8988T (cell line): ENCODE results near the gene SCARF2.

Experiments used
- DNase-seq: peaks from one replicate; pipeline ENCODE4 v3.0.0; 2011

The SCARF2 gene

GRCh38 chr22:20438678-20439492 lies 1.3 kb upstream of the SCARF2 start:
- peak; percentile 72 for DNase-seq

DNA sequence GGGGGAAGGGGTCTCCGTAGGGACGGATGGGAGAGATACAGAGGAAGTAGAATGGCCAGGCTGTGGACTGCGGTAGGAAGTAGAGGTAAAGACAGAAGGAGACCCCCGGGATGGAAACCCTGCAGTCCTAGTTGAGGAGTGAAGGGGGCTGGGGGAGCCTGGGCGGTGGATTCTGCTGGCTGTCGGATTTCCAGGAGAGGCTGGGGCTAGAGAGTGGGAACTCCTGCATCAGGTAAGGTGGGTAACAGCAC lies 727 bp upstream of the SCARF2 start:
- peak; percentile 22 for DNase-seq

DNA sequence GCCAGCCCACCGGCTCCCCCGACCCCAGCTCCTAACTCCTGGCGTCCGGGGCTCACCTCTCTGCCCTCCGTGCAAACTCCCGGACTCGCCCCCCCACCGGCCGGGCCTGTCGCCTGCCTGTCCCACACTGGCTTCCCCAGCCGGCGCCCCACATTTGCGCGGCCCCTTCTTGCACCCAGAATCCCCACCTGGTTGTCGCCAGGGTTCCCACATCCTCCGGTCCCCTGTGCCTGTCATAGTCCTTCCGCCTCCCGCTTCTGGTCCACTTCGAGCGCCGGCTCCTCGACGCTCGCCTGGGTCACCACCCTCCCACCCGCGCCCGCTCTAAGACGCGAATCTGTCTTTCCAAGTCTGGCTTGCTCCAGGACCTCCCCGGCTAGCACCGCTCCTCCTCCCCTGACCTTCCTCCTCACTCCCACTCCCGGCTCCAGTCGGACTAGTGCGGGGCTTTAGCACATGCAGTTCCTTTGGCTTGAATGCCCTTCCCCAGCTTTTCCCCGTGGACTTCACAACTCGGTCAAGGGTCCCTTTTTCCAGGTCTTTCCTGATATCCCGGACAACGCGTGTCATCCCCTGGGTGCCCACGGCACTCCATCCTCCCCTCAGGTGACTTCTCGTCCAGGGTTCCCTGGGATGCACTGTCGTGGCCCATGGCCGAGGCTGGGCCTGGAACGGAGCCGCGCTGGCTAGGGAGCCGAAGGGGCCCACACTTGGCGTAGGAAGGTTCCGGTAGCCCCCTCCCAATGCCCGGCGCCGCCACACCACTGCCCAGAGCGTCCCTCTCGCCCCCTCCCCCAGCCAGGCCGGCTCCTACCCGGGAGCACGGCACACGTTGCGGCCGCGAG lies 635 bp downstream of the SCARF2 start:
- peak; percentile 46 for DNase-seq

DNA sequence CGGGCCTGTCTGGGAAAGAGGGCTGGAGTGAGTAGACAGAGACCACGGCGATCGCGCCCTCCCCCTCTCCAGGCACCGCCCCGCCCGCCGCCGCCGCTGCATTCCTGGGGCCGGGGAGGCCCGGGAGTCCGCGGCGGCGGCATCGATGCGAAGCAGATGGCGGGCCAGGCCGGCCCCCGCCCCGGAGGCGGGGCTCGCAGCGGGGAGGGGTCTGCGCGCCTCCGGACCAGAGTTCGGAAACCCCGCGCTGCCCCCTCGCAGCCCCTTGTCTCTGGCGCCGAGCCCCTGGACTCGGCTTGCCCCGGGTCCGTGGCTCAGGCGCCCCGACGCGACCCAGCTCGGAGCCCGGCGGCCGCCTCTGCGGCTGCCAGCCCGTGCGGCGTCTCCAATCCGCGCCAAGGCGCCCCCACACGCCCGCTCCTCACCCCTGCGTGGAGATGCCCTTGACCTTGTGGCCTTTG lies 1.3 kb downstream of the SCARF2 start:
- DNase-seq, result no peak

GRCh38 chr22:20435436-20436306 lies 2.0 kb downstream of the SCARF2 start:
- DNase-seq, result no peak

GRCh38 chr22:20434773-20435172 lies 2.9 kb downstream of the SCARF2 start:
- no peak for DNase-seq

- DNase-seq, result peak; percentile 24
Observed at GRCh38 chr22:20434264-20434751, 3.3 kb downstream of the SCARF2 start.

GRCh38 chr22:20433686-20434241 lies 3.9 kb downstream of the SCARF2 start:
- DNase-seq, result no peak

- DNase-seq, result peak; percentile 18
Observed at GRCh38 chr22:20433191-20433590, 4.4 kb downstream of the SCARF2 start.

- peak; percentile 27 for DNase-seq
Observed at GRCh38 chr22:20432244-20432686, 5.4 kb downstream of the SCARF2 start.

GRCh38 chr22:20431511-20432192 lies 6.0 kb downstream of the SCARF2 start:
- DNase-seq, result peak; percentile 53

DNA sequence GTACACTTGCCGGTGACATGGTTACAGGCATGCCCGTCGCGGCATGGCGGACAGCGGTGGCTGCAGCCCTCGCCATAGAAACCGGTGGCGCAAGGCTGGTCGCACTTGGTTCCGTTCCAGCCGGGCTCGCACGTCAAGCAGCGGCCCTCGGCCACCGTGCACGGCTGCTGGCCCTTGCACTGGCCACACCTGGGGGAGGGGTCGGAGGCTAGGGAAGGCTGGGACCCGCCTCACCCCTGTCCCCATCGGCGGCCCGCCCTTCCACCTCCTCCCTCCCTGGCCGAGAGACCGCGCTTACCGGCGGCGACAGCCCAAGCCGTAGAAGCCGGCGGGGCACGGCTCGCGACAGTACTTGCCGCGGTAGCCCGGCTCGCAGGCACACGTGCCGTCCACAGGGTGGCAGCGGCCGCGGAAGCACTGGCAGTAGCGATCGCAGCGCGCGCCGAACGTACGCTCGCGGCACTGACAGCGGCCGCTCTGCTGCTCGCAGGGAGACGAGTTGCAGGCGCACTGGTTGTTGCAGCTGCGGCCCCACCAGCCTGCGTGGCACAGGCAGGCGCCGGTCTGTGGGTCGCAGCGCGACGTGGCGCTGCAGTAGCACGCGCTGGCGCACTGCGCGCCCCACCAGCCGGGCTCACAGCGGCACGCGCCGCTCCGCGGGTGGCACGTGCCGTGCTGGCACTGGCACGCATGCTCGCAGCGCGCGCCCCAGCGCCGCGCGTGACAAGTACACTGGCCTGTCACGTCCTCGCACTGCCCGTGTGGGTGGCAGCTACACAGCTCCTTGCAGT lies 6.7 kb downstream of the SCARF2 start:
- DNase-seq, result peak; percentile 99

DNA sequence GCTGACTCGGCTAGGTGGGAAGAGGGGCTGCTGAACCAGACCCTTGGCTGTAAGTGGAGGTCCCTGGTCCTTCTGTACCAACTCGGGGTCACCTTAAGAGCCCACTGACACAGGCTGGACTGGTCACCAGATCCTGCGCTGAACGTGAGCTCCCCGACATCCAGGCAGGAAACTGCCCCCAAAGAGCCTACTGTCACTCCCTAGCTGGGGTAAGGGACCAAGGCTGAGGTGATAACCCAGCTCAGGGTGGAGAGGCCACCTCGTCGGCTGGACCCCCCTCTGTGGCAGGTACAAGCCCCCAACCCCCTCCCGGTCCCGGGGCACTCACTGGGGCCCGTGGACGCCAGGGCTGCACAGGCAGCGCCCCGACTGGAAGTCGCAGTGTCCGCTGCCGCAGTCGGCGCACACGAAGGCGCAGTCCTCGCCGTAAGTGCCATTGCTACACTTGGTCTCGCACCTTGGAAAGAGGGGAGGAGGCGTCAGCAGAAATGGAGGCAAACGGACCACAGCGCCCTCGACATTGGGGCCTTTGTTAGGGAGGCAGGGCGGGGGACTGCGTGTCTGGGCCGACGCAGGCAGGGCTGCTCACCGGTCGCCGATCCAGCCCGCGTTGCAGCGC lies 7.4 kb downstream of the SCARF2 start:
- peak; percentile 44 for DNase-seq

DNA sequence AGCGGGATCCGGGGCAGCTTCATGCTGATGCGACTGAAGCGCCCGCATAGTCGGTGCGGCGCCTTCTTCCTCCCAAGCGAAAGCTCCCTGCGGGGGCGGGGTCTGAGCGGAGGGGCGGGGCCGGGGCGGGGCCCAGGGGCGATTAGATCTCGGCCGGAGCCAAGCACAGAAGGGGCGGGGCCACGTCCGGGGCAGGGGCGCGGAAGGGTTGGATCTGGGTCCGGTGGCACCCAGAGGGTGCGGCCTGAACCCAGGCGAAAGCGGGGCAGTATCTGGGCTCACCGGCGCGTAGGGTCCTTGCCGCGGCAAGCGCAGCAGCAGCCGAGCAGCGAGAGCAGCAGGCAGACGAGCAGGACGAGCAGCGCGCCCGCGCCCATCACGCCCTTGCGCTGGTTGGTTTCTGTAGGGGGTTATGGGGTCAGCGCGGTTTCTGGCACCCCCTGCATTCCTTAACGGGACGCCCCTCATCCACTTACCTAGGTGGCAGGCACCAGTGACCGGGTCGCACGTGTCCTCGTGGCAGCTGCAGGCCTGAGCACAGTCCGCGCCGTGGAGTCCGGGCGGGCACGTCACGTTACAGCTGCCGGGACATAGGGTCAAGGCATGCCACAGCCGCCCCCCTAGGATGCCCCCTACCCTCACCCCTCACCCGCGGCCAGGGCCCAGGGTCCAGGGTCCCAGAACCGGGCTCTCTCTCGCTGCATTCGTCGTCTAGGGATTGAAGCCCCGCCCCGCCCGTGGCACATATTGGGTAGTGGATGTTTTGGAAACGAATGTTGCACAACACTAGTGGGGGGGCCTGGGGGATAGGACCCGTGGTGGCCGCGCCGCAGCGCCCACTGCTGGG lies 8.1 kb downstream of the SCARF2 start:
- DNase-seq, result peak; percentile 38

DNA sequence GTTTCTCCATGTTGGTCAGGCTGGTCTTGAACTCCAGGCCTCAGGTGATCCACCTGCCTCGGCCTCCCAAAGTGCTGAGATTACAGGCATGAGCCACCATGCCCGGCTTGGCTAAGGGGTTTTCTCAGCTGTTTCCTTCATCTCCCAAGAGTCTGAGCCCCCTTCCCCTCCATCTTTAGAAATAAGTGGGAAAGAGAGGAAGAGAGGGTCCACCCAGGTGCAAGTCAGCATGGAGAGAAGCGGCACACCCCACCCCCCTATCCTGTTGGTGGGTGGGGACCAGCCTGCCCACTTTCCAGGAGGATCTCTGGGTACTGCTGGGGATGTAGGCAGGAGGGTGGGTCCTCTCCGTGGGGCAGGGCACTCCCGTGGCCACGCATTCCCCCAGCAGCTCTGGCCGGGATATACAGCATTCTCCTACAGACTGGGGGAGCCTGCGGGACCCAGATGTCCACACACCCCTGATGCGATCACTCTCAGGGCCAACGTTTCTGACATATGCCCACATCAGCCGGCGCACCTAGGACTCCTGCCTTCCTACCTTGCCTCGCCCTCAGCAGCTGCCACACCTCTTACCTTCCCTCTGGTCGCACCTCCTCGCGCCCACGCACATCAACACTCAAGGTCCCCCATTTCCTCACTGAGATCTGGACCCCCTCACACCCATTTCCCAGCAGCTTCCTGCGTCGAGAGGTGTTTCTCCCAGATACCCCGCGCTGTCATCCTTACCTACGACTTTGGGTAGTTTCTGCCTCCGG lies 8.9 kb downstream of the SCARF2 start:
- peak; percentile 27 for DNase-seq

- DNase-seq, result peak; percentile 33
Observed at GRCh38 chr22:20427945-20428417, 9.6 kb downstream of the SCARF2 start.

- peak; percentile 23 for DNase-seq
Observed at GRCh38 chr22:20427104-20427944, 10.3 kb downstream of the SCARF2 start.

DNA sequence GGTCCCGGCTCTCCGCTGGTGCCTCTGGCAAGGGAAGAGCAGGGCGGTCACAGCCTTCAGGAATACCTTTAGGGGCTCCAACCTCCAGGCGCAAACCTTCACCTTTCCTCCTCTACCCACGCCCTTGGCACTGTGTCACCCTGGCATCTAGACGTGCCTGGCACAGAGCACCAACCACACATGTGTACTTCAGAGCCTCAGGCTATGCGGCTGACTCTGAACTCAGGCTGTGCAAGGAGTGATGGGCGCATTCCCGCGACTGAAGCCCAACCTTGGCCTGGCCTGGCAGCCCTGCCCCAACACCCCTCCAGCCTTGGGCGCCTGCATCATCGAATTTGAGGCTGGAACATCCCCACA lies 11.4 kb downstream of the SCARF2 start:
- DNase-seq, result no peak
